KMS-11 (cell line): ENCODE measurements around the gene WIF1.

Experiments used
- H2AFZ ChIP-seq: fragments of 200-600 bp; sonication (generic); 2 replicates; pipeline ENCODE4 v1.6.1; 2016; ENCODE audit warnings: antibody characterized with exemption, mixed run types, low read depth
- H3K27ac ChIP-seq: fragments of 200-600 bp; sonication (generic); 2 replicates; pipeline ENCODE4 v1.6.1; 2016; ENCODE audit warnings: mild to moderate bottlenecking, mixed run types
- H3K27me3 ChIP-seq: fragments of 200-600 bp; sonication (generic); 2 replicates; pipeline ENCODE4 v1.6.1; 2017; ENCODE audit warnings: mild to moderate bottlenecking, low read depth, mixed run types, moderate library complexity; ENCODE audit not compliant: insufficient read depth
- H3K36me3 ChIP-seq: fragments of 200-600 bp; sonication (generic); 2 replicates; pipeline ENCODE4 v1.6.1; 2017; ENCODE audit warnings: mild to moderate bottlenecking, mixed run types; ENCODE audit not compliant: insufficient read depth
- H3K4me1 ChIP-seq: fragments of 200-600 bp; sonication (generic); 2 replicates; pipeline ENCODE4 v1.6.1; 2016; ENCODE audit warnings: mild to moderate bottlenecking, low read depth, mixed run types; ENCODE audit not compliant: poor library complexity, severe bottlenecking
- H3K4me2 ChIP-seq: fragments of 200-600 bp; sonication (generic); 2 replicates; pipeline ENCODE4 v1.7.0; 2016; ENCODE audit warnings: mild to moderate bottlenecking, mixed run types
- H3K4me3 ChIP-seq: fragments of 200-600 bp; sonication (generic); IDR thresholded peaks from 2 replicates; pipeline ENCODE4 v1.6.1; 2017; ENCODE audit warnings: low read depth, low read length, mixed read lengths; ENCODE audit not compliant: insufficient read depth
- H3K79me2 ChIP-seq: fragments of 200-600 bp; sonication (generic); 2 replicates; pipeline ENCODE4 v1.6.1; 2016; ENCODE audit warnings: low read depth, mixed run types; ENCODE audit not compliant: insufficient read depth
- H3K9ac ChIP-seq: fragments of 200-600 bp; sonication (generic); 2 replicates; pipeline ENCODE4 v1.6.1; 2016; ENCODE audit warnings: mild to moderate bottlenecking, mixed run types
- H4K20me1 ChIP-seq: fragments of 200-600 bp; sonication (generic); 2 replicates; pipeline ENCODE4 v1.6.1; 2016; ENCODE audit warnings: mild to moderate bottlenecking, mixed run types; ENCODE audit not compliant: insufficient read depth
- TF ChIP-seq, protein P1 (sequence below): fragments of 200-600 bp; sonication (generic); conservative IDR thresholded peaks from 2 replicates; pipeline ENCODE4 v1.6.1; 2017; ENCODE audit warnings: low read depth, mild to moderate bottlenecking, antibody characterized with exemption, low read length, moderate library complexity, mixed read lengths

The WIF1 gene

DNA sequence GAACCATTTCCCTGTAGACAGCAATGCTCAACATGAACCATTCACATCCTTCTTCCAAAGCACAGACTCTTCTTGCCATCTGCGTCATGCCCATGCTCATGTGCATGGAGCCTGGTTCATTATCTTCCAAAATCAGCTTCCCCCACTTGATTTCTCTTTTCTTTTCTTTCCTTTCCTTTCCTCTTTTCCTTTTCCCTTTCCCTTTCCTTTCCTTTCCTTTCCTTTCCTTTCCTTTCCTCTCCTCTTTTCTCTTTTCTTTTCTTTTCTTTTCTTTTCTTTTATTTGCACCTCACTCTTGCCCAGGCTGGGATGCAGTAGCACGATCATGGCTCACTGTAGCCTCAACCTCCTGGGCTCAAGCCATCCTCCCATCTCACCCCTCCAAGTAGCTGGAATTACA is 37.5 kb downstream of the WIF1 start:
- H3K4me2 ChIP-seq = no peak overlapping the region
- no peak overlapping the region for H3K9ac ChIP-seq
- no peaks in the 10 kb centered on the region for H4K20me1 ChIP-seq
- no peaks in the 10 kb centered on the region for H3K36me3 ChIP-seq
- H3K27me3 ChIP-seq = no peaks in the 10 kb centered on the region
- no peaks in the 10 kb centered on the region for H3K79me2 ChIP-seq
- no peak overlapping the region for H2AFZ ChIP-seq
- no peak overlapping the region for H3K4me3 ChIP-seq
- TF ChIP-seq, protein P1, sequence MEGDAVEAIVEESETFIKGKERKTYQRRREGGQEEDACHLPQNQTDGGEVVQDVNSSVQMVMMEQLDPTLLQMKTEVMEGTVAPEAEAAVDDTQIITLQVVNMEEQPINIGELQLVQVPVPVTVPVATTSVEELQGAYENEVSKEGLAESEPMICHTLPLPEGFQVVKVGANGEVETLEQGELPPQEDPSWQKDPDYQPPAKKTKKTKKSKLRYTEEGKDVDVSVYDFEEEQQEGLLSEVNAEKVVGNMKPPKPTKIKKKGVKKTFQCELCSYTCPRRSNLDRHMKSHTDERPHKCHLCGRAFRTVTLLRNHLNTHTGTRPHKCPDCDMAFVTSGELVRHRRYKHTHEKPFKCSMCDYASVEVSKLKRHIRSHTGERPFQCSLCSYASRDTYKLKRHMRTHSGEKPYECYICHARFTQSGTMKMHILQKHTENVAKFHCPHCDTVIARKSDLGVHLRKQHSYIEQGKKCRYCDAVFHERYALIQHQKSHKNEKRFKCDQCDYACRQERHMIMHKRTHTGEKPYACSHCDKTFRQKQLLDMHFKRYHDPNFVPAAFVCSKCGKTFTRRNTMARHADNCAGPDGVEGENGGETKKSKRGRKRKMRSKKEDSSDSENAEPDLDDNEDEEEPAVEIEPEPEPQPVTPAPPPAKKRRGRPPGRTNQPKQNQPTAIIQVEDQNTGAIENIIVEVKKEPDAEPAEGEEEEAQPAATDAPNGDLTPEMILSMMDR = no peak
- H3K27ac ChIP-seq = no peak overlapping the region
- no peaks in the 10 kb centered on the region for H3K4me1 ChIP-seq

GRCh38 chr12:65082406-65082805 is 38.7 kb downstream of the WIF1 start:
- Histone ChIP-seq H3K36me3 (no peaks in the 10 kb centered on the region), H3K4me1 (no peaks in the 10 kb centered on the region), H3K4me2 (no peak overlapping the region), H4K20me1 (no peaks in the 10 kb centered on the region), H3K27ac (no peak overlapping the region), H3K9ac (no peak overlapping the region), H3K27me3 (no peaks in the 10 kb centered on the region), H2AFZ (no peak overlapping the region), H3K4me3 (no peak overlapping the region), H3K79me2 (no peaks in the 10 kb centered on the region)
- TF ChIP-seq, protein P1 = no peak

- Histone ChIP-seq H3K9ac (no peak overlapping the region), H3K27me3 (no peaks in the 10 kb centered on the region)
Measured at GRCh38 chr12:65081496-65081895, 39.6 kb downstream of the WIF1 start.

DNA sequence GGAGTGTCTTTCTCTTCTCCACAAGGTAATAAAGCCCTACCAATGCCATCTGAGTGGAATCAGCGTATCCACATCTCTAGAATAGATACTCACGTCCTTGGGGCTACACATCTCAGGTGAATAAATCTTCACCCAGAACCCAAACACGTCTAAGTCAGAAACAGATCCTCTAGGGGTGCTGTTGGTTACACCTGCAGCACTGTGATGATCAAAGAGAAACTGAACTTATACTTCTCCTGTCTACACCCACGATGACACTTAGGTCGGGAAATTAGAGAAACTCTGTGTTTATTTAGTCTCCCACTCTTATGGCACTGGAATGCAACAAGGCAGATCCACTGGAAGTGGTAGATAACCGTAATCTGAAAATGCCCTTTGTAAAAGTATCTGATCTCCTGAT is 46.2 kb downstream of the WIF1 start:
- no peak overlapping the region for H3K4me3 ChIP-seq
- H3K79me2 ChIP-seq = no peaks in the 10 kb centered on the region
- no peak overlapping the region for H3K27ac ChIP-seq
- no peak overlapping the region for H3K9ac ChIP-seq
- no peaks in the 10 kb centered on the region for H3K36me3 ChIP-seq
- H3K27me3 ChIP-seq = no peaks in the 10 kb centered on the region
- no peak overlapping the region for H2AFZ ChIP-seq
- H4K20me1 ChIP-seq = no peaks in the 10 kb centered on the region
- no peak overlapping the region for H3K4me2 ChIP-seq
- TF ChIP-seq, protein P1 = 0 out of 2 replicates have a peak, but pooled peaks have one; percentile 20
- no peaks in the 10 kb centered on the region for H3K4me1 ChIP-seq

More at GRCh38 chr12:65081496-65081895, 39.6 kb downstream of the WIF1 start:
- Histone ChIP-seq H3K4me2 (no peak overlapping the region), H3K4me3 (no peak overlapping the region), H4K20me1 (no peaks in the 10 kb centered on the region), H3K4me1 (no peaks in the 10 kb centered on the region), H3K36me3 (no peaks in the 10 kb centered on the region), H2AFZ (no peak overlapping the region), H3K27ac (no peak overlapping the region), H3K79me2 (no peaks in the 10 kb centered on the region)
- TF ChIP-seq, protein P1 = no peak
